GM18499 (cell line): Measurements from ENCODE around the gene GPC6.

Experiments
- ATAC-seq: cut with Tn5 transposase; IDR thresholded peaks from one replicate; pipeline ENCODE4 v1.9.1; 2021; ENCODE audit warnings: moderate number of reproducible peaks; ENCODE audit not compliant: insufficient read depth, unreplicated experiment

Gene GPC6

DNA sequence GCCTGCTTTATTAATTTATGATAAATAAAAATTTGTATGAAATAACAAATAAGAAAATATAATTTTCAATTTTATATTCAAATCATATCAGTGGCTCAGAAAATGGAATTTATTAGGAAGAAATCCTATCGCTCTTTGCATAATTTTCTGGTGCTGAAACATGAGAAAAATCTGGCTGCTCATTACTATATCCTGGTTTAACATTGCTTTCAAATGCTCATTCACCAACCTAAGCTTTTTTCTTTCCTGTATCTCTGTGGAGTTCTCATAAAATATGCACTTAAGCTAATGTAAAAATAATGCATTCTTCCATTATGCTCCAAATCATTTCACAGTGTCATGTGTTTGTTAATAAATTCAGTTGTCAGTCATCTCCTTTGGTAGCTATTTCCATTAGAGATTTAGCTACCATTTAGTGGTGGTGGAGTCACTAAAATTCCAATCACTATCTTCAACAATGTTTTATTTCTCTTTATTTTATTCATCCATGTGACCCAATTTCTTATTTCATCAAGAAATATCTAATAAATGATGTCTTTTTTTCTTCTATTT is 754.9 kb downstream of the GPC6 start:
- ATAC-seq = no peak

DNA sequence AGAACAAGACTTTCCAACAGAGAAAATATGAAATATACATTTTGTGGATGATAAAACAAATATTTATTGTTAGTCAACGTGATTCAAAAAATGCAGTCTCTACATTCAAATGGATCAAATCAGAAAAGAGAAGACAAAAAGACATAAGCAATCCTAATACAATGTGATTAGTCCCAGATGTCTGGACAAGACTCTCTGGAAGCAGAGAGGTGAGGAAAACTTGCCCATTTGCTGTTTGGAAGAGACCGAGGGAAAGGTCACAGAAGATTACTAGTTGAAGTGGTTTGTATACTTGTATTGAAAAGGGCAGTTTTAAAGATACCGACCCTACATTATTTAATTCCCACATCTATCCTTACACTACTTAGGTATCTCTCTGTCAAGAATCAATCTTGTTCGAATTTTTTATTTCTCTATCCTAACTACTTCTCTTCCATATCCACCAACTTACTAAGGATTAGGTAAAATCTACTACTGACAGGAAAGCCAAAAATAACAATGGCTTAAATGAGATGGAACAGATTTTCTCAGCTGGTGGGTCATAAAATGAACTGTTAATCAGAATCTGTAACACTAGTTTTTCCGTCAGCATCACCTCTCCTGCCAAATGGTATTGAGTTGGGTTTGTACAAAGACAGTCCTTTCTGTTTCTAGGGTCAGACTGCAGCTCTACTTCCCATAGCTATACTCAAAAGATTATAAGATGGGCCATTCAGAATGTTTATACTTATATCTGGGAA is 755.7 kb downstream of the GPC6 start:
- ATAC-seq = no peak

DNA sequence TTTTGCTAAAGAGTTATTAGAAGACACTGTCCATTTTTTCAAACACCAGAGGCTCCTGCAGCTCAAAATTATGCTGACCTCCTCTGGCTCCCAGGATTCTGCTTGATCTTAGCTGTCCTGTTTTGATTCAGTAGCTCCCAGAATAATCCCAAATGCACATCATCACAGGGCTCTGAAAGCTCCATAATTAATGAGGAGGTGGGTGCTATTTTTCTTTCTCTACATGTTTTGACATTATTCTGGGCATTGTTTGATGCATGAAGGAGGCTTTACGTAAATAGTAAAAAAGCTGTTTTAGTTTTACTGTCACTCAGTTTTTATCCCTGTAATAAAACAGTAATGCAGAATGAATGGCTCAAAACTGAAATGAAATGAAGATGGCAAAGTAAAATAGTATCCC is 757.4 kb downstream of the GPC6 start:
- no peak for ATAC-seq

DNA sequence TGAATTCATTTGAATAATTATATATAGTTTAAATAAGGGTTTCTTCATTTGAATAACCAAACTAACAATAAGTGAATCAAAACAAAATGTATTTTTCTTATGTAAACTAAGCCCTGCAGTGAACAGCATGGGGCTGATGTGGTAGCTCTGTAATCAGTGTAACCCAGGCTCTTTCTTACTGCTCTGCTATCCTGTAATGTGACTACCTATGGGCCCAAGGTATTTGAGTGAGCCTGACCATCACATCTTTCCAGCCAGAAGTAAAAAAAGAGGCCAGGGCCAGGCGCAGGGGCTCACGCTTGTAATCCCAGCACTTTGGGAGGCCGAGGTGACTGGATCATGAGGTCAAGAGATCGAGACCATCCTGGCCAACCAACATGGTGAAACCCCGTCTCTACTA is 758.3 kb downstream of the GPC6 start:
- no peak for ATAC-seq

DNA sequence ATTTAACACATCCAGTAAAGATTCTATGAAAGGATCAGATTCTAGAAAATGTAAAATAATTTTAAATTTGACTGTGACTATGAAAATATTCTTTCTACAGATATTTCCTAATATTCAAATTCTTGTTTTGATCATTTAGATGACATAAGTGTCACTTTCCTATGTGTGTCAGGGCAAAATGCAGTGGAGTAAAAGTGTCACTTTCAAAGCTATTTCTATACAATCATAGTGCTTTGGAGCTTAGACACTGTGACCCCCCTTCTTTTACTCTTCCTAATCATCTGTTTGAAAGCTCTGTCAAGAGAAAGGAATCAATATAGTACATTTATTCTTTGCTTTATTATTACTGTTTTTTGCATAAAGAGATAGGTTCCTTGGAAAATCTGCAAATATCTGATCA is 760.9 kb downstream of the GPC6 start:
- ATAC-seq = no peak

DNA sequence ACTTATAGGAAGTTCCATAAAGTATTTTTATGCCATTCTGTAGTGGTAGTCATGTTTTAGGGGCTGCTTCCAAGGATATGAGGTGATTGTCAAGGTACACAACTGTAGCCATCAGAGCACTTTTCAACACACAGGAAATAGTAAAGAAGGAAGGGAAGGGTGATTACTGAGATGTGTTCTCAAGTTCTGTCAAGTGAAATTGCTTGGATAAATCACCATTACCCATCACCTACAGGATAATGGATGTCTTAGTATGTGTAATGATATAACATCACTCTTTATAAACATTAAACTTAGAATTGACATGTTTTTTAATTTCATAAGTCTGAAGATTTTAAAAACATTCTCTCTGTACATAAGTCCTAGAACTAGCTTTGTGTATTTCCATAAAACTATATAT is 765.0 kb downstream of the GPC6 start:
- no peak for ATAC-seq

DNA sequence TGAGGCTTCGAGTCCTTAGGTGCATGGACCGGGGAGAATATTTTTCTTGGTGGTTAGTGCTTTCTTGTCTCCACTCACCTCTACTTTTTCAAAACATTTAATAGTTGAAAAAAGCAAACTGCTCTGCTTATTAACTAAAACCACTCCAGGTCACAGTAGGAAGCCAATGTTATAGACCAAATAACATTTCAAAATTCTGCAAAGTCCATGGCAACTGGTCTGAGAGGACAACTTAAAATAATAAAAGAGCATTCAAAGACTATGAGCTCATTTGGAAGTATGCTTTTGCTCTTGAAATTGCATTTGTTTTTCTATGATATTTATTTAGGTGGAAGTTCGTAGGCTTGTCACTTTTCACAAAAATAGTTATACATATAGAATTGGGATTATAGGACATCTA is 769.9 kb downstream of the GPC6 start:
- no peak for ATAC-seq

DNA sequence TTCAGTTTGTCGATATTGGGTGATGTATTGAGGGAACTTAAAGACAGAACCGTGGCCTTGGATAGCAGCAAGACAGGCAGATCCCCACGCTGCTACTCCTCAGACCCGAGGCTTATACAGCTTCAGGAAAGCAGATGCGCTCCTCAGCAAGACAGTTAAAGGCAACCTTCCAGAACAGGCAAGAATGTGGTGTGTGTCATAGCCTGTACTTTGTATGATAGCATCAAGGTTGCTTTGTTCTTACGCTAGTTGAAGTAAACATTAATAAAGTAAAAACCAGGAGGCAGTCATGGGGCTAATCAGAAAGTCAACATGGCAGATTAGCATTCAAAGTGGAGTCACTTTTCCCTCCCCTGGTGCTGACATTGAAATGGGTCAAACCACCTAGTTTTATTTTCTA is 779.7 kb downstream of the GPC6 start:
- no peak for ATAC-seq

DNA sequence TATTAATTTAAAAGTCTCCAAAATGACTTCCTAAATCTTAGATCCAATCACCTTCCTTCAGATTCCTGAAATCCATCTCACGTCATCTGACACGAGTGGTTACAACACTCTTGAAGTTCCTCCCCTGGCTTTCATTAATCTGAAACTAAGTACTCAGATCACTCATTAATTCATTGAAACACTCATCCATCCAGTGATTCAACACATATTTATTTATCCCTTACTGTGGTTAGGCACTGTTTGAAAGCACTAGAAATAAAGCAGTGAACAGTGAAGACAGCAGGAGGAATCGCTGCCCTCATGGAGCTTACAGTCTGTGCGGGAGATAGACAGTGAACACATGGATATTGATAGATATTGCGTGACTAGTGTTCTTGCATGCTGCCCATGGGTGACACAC is 780.5 kb downstream of the GPC6 start:
- ATAC-seq = no peak

DNA sequence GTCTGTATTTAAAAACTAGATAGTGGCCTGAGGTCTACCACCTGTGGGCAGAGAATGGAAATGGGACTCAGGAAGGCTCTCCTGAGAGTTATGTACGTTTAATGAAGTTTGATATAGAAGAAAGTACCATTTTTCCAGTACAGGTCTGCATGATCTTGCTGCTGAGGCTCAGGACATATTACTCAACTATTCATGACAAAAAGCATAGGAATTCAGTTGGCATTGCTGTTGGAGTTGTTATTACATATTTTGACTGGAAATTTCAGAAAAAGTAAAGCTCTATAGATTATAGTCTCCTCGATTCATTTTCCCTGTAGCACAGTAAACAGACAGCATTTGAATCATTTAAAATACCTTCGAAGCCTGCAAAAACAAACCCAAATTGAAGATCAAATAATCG is 783.1 kb downstream of the GPC6 start:
- no peak for ATAC-seq

DNA sequence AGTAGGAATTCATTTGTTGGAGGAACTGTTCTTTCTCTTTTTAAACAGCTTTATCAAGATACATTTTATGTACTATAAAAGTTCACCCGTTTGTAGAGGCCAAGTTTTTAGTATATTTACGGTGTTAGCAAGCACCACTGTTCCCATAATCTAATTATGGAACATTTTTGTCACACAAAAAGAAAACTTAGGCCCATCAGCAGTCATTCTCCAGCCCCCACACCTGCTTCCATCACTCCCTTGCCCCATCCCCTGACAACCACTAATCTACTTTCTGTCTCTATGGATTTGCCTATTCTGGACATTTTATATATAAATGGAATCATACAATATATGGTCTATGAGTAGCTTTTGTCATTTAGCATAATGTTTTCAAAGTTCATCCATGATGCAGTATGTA is 787.9 kb downstream of the GPC6 start:
- ATAC-seq = no peak

DNA sequence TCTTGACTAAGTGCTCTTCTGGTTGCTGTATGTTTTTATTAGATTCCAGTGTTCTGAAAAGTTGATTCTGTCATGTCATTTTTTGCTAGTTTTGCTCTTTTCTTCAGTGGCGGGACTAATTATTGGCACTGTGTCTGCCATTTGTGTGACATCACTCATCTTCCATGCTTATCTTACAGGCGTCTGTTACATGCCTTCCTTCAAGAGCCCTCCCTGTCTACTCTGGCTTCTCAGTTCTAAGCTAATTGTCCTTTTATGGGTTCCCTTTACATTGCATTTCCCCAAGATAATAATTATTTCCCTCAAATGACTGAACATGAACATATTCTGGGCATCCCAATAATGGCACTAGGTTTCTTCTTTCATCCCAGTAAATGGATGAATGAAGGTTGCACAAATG is 793.8 kb downstream of the GPC6 start:
- no peak for ATAC-seq

DNA sequence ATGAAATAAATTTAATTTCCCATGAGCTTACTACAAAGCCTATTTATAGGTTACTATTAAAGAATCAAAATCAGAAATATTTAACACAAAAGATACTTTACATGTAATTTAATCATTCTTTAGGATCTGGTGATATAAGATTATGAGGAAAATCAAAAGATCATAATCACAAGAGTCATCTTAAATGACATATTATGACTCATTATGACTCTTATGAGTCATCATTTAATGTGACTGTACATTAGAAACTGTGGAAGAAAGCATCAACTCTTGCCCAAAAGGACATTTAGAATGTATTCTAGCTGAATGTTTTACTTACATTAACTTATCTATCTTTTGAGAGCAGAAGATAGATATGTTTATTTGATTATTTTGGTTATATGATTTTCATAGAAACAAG is 794.2 kb downstream of the GPC6 start:
- no peak for ATAC-seq

DNA sequence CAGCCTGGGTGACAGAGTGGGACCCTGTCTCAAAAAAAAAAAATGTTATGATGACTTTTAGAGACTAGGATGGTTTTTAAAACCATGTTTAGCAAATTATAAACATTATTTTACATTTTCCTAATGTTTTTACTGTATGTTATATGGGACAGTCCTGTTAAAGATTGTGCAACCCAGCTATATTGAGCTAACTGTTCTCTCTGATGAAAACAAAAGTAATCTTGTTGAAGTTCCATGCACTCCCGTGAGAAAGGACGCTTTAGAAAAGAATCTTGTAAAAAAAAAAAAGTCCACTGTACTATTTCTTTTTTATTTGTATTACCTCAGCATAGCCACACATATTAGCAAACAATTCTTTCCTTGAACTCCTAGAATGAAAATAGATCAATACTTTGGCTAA is 801.6 kb downstream of the GPC6 start:
- ATAC-seq = no peak

DNA sequence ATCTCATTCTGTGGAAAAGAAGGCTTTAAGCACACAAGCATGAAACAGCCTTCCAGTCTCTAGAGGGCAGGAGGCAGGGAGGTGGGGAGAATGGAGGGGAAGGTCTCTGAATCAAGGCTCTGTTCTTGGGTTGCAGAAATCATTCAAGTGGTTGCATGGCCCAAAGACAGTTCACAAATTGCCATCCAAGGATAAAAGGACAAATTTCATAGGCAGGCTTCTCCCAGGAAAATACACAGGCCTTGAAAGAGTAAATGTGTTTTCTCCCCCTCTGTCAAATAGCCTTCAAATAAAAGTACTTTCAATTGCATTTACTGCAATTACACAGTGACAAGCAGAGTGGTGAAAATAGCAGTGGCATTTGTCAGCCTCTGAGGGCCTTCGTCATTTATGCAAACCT is 802.0 kb downstream of the GPC6 start:
- ATAC-seq = no peak

DNA sequence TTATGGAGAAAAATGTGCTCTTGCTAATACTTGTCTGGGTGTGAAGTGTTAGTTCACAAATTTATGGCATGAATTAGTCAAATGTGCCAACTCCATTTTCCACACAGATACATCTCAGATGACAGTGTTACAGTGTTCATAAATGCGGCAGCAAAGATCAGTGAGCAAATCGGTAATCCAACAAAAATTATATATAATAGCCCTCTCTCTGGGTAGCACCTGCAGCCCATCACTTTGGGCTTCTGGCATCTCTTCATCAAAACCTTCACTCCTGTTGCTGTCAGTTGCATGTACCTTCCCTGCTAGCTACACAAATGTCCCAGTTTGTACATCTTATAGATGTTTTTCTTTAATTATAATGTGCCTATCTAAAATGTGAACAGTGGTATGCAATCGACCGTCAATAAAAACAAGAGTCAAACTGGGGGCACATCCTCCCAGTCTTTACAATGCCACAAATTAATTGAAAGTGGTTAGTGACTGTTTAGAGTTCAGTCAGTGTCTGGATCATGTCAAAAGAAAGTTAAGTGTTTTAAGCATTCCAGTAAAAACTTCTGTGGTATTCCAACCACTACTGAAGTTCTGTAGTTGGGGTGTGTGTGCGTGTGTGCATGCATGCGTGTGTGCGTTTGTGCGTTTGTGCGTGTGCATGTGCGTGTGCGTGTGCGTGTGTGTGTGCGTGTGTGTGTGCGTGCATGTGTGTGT is 804.0 kb downstream of the GPC6 start:
- ATAC-seq = no peak

DNA sequence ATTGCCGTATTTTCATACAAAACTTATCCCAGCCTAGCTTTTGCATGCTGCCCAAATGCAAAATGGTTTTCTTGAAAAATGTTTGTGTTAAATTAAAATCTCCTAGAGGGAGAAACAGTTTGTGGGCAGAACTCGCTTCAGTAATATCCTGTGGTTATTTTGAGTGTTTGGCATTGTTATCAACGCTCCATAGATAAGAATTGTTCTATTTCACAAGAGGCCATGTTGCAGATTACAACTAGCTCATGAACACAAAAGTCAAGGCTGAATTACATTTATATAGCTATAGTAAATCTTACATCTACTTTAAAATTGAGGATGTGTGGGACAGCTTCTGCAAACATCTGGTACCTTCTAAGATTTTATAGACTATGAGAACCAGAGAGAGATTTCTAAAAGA is 805.0 kb downstream of the GPC6 start:
- no peak for ATAC-seq

DNA sequence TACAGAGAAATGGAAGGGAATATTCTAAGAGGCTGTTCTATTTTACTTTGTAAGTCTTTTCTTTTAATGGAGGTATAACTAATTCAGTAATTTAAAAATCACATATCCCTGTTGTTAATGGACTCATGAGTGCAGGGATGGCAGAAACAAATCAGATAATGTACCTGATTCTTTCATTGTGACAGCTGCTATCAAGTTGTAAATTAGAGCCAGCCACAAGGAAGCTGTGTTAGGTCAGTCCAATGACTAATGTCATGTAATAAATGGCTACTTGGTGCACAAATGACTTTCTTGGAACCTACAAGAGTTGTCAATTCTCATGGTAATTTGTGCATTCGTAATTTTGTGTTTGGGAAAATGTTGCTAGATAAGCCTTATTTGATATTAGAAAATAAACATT is 806.5 kb downstream of the GPC6 start:
- no peak for ATAC-seq

DNA sequence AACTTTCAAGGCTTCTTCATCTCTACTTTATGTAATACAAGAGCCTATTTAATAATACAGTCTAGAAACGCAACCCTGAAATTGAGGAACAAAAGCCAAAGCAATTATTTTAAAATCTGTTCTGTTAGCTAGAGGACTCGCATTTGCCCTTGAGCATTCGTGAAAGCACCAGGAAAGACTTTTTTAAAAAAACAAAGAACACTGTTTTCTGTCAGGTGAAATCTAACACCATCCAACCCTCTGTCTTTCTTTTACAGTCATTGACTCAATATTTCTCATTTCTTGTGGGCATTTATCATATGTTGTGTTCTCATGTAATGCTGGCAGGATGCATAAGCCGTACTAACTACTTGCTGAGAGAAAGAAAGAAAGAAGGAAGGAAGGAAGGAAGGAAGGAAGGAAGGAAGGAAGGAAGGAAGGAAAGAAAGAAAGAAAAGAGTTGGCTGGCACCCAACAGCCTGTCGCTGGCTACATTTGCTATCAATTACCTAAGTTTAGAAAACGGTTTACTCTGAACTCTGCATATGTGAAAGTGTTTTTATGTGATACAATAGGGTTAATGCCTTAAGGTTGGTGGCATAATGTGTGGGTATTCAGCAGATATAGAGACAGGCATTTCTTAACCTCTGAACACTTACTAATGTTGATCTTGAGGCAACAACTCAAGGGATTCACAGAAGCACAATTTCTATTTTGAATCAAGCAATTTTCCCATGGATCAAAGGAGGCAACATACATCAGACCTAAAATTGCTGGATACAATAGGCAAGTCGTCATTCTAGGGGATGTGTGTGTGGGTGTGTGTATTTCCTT is 807.4 kb downstream of the GPC6 start:
- ATAC-seq = no peak

DNA sequence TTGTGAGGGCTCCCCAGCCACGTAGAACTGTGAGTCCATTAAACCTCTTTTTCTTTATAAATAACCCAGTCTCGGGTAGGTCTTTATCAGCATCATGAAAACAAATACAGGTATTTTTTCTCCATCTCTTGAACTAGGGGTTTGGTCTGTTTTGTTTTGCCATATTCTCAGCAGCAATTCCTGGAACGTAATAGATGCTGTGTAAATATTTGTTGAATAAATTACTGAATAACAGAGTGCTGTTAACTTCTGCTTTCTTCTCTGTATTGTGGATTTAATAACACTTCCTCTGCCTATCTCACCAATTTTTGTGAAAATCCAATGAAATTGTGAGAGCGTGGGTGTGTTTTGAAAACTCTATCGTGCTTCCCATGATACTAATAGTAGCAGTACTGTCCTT is 823.4 kb downstream of the GPC6 start:
- no peak for ATAC-seq

DNA sequence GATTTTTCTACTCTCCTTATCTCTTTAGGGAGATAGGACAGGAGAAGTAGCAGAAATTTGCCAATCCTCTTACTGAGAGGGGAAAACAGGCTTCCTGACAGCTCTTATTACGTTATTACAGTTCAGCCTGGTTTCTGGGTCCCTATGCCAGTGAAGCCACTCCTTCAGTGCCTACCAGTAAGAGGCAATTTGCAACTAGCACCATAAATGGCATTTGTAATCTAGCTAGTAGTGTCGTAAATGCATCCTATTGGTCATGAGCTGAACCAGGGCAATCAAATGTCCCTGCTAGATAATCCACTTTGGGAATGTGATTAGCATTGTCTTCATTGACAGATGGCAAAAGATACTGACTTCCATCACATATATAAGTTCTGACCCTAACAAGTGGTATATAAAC is 824.1 kb downstream of the GPC6 start:
- no peak for ATAC-seq
